HG03457 (cell line): ENCODE results near the gene GGA1.

Experiments used
- ATAC-seq: cut with Tn5 transposase; IDR thresholded peaks from one replicate; pipeline ENCODE4 v1.9.1; 2021; ENCODE audit warnings: moderate number of reproducible peaks; ENCODE audit not compliant: unreplicated experiment

Gene GGA1

GRCh38 chr22:37664249-37665101 lies 55.8 kb downstream of the GGA1 start:
- ATAC-seq: no peak

- no peak for ATAC-seq
These were observed 56.9 kb downstream of the GGA1 start for GRCh38 chr22:37665487-37665886.

- no peak for ATAC-seq
These were observed 61.0 kb downstream of the GGA1 start for GRCh38 chr22:37669586-37669985.

- ATAC-seq: no peak
These were observed 63.7 kb downstream of the GGA1 start for GRCh38 chr22:37672206-37672919.

GRCh38 chr22:37672920-37673455 lies 64.4 kb downstream of the GGA1 start:
- ATAC-seq: no peak

GRCh38 chr22:37674248-37674647 lies 65.6 kb downstream of the GGA1 start:
- ATAC-seq: no peak

- peak; percentile 33 for ATAC-seq
These were observed 66.6 kb downstream of the GGA1 start, which contains the start of gene LGALS1 for GRCh38 chr22:37674951-37675929. Gene LGALS1 (plus strand): TSS chr22:37675636. CDS start chr22:37675703, 67 bp downstream.

GRCh38 chr22:37675930-37676735 lies 67.5 kb downstream of the GGA1 start:
- ATAC-seq: no peak

GRCh38 chr22:37676736-37677492 lies 68.3 kb downstream of the GGA1 start:
- no peak for ATAC-seq

DNA sequence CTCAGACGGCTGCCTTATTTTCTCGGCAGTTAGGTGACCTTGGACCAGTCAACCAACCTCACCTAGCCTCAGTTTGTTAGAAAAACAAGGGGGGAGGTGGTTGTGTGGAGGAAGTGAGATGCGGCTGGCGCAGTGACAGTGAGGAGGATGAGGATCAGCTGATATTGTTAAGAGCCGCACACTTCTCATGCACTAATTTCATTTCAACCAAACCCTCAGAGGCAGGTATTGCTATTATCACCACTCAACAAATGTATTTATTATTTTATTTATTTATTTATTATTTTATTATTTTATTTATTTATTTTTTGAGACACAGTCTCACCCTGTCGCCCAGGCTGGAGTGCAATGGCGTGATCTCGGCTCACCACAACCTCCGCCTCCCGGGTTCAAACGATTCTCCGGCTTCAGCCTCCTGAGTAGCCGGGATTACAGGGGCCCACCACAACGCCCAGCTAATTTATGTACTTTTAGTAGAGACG lies 68.9 kb downstream of the GGA1 start:
- ATAC-seq: no peak

GRCh38 chr22:37678372-37678771 lies 69.7 kb downstream of the GGA1 start:
- ATAC-seq: no peak

- ATAC-seq: no peak
These were observed 71.0 kb downstream of the GGA1 start for GRCh38 chr22:37679670-37680069.

DNA sequence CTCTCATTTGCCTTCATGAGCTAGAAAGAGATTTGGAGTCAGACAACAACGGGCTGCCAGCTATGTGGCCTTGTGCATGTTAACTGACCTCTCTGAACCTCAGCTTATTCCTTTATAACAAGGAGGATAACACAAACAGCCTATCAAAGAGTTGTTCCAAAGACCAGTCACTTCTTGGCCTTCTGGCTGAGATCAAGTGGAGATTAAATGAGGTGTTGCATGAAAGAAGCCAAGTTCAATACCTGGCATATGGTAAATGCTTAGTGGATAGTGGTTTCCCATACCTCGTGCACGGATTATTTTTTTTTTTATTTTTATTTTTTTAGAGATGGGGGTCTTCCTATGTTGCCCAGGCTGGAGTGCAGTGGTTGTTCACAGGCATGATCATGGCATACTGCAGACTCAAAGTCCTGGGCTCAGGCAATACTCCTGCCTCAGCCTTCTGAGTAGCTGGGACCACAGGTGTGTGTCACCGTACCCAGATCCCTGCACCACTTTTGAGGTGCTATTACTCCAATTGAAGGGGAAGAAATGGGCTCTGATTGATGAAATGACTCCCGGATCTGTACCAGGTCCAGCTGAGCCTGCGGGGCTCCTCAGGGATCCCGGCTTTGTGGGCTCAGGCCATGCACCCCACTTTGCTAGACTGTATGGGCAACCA lies 71.7 kb downstream of the GGA1 start:
- no peak for ATAC-seq

GRCh38 chr22:37681001-37681424 lies 72.4 kb downstream of the GGA1 start:
- no peak for ATAC-seq

DNA sequence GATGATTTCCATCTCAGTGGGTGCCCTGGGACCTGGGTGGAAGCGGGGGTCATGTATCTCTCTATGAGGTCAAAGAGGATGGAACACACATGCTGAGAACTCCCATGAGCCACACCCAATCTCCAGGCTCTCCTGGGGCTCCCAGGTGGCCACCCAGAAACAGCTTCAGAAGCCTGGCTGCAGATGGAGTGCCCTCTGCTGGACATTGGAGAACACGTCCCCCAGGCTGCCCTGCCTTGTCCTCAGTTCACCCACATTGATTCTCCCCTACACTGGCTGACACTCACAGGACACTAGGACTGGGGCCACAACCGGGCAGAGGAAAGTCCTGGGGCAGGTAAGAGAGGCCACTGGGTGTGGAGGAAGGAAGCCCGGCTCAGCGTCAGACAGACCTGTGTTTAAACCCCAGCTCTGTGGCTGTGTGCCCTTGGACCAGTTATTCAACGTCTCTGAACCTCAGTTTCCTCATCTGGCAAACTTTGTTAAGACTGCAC lies 73.0 kb downstream of the GGA1 start:
- no peak for ATAC-seq
